HPDE6-E6E7 (cell line): Measurements from ENCODE around the gene MED27.

Experiments
- DNase-seq: peaks from one replicate; pipeline ENCODE4 v3.0.0; 2011; ENCODE audit warnings: missing footprints; ENCODE audit errors: extremely low spot score

Gene MED27

GRCh38 chr9:131858147-131858546 lies 221.5 kb downstream of the MED27 start:
- DNase-seq = no peak

DNA sequence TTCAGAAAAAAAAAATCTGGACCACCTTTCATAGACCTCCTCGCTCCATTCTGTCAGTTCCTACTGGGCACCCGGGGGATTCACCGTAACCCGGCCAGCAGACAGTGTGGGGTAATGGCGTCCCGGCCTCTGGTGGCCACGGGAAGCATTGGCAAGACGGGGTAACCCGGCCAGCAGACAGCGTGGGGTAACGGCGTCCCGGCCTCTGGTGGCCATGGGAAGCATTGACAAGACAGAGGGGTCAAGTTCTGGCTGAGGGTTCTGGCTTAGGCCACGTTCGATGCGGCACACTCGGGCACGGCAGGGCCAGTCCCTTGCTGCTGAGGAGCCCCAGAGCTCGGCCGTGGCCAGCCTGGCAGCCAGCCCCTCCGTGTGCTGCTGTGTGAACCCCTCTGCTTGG lies 223.6 kb downstream of the MED27 start:
- DNase-seq = no peak

GRCh38 chr9:131854896-131855613 lies 224.6 kb downstream of the MED27 start:
- DNase-seq = no peak

GRCh38 chr9:131854334-131854733 lies 225.3 kb downstream of the MED27 start:
- DNase-seq = no peak

DNA sequence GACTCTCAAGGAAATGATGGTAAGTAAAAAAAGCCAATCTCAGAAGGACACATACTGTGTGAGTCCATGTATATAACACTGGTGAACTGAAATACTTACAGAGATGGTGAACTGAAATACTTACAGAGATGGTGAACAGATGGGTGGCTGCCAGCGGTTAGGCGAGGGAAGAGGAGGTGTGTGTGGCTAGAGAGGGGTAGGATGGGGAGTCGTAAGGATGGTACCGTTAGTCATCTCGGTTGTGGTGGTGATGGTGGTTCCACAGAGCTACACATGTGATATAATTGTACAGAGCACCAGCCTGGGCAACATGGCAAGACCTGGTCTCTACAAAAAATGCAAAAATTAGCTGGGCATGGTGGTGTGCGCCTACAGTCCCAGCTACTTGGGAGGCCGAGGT lies 226.2 kb downstream of the MED27 start:
- no peak for DNase-seq

DNA sequence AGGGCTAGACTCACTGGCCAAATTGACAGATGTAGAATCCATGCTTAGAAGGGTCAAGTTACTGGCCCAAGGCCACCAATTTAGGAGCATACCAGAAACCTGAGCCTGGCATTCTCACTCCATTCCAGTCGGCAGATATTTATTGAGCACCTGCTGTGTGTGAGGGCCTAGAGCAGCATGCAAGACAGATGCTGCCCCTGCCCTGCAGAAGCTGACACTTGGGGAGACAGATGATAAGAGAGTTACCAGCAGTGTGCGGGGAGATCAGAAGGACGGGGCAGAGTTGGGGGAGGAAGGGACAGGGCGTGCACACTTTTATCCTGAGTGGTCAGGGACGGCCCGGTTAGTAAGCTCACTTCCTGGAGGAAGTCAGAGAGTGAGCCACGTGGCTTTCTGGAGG lies 228.3 kb downstream of the MED27 start:
- DNase-seq = no peak

DNA sequence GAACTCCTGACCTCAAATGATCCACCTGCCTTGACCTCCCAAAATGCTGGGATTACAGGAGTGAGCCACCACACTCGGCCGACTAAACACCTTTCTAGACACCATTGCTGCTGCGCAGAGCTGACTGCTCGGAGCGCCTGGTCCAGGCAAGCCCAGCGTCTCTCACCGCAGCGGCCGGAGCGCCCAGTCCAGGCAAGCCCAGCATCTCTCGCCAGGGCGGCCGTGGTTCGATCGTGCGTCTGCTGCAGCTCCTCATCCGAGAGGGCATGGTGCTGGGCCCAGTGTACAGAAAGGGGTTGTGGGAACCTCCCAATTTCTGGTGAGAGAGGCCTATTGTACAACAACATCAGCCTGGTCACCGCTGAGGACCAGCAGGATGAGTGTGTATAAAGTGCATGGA lies 230.3 kb downstream of the MED27 start:
- no peak for DNase-seq

DNA sequence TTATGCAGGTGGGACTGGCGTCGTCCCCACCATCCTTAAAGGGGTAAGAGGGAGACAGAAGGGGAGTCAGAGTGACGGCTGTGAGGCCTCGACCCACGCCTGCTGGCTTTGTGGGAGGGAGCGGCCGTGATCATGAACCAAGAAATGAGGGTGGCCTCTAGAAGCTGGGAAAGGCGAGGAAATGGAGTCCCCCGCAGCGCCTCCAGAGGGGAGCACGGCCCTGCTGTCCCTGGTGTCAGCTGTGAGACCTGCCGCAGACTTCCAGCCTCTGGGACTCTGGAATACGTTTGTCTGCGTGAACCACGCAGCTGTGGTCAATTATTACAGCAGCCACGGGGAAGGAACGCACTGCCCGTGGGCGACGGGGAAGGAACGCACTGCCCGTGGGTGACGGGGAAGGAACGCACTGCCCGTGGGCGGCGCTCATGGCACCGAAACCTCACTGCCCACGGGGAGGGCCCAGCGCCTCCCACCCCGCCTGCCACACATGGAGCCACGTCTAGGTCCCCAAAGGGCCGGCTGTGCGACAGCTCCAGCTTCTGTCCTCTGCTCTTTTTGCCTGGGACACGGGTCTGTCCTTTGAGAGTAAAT lies 231.0 kb downstream of the MED27 start:
- no peak for DNase-seq

GRCh38 chr9:131847665-131848354 lies 231.9 kb downstream of the MED27 start:
- DNase-seq = no peak

DNA sequence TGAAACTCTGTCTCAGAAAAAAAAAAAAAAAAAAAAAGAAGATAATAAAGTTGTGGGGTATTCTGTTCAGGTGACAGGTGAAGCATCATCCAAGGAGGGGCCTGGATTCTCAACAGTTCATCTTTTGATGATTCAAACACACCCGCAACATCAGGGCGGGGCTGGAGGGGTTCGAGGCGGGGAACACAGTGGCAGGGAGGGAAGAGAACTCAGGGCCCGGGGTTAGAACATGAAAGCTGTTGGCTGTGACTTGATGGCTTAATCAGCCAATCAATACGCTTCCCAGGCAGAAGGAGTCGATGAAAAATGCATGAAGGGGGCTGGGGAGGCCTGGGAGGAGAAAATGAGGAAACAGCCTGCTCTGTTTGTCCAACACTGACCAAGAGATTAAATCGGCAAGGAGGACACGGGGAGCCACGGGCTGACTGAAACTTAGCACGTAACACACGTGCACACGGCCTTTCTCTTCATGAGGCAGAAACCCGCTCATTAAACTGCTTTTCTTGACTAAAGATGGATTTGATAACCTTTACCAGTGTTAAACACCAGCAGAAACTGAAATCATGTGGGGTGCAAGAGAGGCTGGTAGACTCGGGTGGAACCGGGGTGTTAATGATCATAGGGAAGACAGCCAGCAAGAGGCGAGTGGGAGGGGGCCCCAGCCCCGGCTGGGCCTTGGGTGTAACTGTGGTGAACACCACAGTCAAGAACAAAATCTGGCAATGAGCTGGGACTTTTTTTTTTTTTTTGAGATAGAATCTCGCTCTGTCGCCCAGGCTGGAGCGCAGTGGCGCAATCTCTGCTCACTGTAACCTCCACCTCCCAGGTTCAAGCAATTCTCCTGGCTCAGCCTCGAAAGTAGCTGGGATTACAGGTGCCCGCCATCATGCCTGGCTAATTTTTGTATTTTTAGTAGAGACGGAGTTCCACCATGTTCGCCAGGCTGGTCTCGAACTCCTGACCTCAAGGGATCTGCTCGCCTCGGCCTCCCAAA lies 234.1 kb downstream of the MED27 start:
- DNase-seq = no peak

- DNase-seq = no peak
Measured at GRCh38 chr9:131844745-131845118, 234.9 kb downstream of the MED27 start.

DNA sequence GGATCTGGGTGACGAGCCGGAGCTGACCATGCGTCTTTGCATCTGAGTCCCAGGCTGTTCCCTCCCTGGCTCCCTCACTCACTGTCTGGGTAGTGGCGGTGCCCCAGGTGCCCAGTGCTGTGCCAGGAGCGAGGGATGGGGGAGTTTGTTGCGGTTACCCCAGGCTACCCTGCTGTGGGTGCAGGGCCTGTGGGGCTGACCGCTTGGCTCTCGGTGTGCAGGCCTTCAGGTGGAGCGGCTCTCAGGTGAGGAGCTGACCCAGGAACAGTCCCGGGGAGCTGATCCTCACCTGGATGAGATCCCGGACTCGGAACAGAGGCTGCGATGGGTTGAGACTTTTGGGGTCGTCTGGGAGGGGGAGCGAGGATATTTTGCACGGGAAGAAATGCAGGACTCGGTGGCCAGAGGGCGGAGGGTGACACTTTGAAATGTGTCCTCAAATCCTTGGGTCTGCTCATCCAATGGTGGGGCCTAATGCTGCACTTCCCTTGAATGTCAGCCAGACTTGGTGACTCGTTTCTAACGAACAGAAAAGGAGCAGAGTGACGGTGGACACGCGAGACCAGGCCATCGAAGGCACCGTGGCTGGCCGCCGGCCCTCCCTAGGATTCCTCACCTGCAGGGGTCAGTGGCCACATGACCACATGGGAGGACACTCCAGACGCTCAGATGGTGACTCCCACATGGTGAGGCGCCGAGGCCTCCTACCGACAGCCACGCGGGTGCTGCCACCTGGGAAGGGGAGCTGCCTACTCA lies 235.5 kb downstream of the MED27 start:
- DNase-seq = no peak

- DNase-seq = no peak
Measured at GRCh38 chr9:131841765-131842318, 237.8 kb downstream of the MED27 start.

DNA sequence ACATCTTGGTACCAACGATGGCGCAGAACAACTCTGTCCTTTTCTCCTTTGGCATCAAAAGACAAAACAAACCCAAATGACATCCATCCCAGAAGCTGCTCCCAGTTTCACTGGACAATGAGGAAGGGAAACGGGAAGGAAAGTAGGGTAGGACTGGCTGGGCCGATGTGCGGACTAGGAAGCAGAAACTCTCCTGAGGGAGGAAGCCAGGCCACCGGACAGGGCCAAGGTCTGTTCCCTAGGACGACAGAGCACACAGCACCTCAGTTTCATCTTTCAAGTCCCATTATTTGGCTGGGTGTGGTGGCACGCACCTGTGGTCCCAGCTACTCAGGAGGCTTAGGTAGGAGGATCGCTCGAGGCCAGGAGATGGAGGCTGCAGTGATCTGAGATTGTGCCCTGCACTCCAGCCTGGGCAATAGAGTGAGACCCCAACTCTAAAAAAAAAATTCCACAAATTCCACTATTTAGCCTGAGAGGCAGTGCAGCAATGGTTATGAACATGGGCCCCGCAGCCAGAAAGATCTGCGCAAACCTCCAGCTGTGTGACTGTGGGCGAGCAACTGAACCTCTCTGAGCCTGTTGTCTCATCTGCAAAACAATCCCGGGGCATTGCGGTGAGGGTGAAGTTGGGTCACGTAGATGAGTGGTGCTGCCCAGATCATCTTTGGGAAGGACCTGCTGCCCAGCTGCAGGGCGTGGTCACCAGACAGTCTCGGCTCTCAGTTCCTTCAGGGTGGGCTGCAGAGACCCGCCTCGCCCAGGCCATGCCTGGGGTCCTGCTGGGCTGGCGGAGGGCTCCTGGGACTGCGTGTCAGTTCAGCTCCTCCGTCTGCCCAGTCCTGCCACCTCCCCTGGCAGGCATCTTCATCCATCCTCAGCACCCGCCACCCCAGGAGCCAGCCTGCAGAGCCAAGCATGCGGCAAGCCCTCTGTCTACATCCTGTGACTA lies 238.6 kb downstream of the MED27 start:
- DNase-seq = no peak

- DNase-seq = no peak
Measured at GRCh38 chr9:131840220-131840619, 239.4 kb downstream of the MED27 start.

- peak; percentile 73 for DNase-seq
Measured at GRCh38 chr9:131839281-131840084, 240.2 kb downstream of the MED27 start.

GRCh38 chr9:131838530-131839280 lies 241.0 kb downstream of the MED27 start:
- DNase-seq = no peak

DNA sequence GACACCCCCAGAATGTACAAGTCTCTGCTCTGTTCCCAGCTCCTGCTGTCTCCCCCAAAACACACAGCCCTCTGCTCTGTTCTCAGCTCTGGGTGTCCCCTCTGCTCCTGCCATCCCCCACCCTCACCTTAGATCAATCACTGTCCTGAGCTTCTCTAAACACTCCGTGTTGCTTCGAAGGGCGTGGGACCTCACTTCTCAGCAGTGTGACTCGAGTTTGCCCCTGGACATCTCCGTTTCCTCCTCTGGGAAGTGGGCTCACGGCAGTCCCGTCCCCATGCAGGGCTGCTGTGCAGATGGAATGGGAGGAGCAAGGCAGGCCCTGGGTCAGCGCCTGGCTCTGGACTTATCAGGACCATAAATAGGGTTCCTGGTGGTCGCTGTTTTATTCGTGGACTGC lies 241.8 kb downstream of the MED27 start:
- no peak for DNase-seq
